B cell (primary cell): ENCODE data around the gene BPIFB2. TPM values are rescaled to one million over a fixed set of nuclear protein-coding genes. Genes with fewer than 3 reads are reported as not detected.

Experiments
- ATAC-seq: fragments of 200-7000 bp; cut with Tn5 transposase; one replicate; pipeline ENCODE4 v1.10.0; 2021; ENCODE audit warnings: low read depth, mild to moderate bottlenecking, moderate number of reproducible peaks, moderate library complexity
- CTCF ChIA-PET: fragments of 350-600 bp; sonication (Branson Sonifier 250); formaldehyde crosslinking; loops from one replicate; lab custom pipeline; 2021; ENCODE audit warnings: antibody characterized with exemption, inconsistent platforms; lab: Charles Lee
- POLR2A ChIA-PET: fragments of 350-600 bp; sonication (Branson Sonifier 250); formaldehyde crosslinking; loops from one replicate; lab custom pipeline; 2021; ENCODE audit warnings: antibody characterized with exemption; lab: Charles Lee
- DNase-seq: peaks from one replicate; pipeline ENCODE4 v3.0.0; 2013
- H2AFZ ChIP-seq: 2 replicates; pipeline ENCODE4 v1.6.1; 2012; ENCODE audit warnings: mild to moderate bottlenecking, low read depth, low read length; ENCODE audit not compliant: insufficient read depth, poor library complexity, severe bottlenecking
- H3K27ac ChIP-seq, 2 donors: 1 replicate in 1 of 2; 2 replicates in 1 of 2; pipeline ENCODE4 v1.5.1; 2012 to 2013; ENCODE audit warnings: low read length in 2 of 2, mild to moderate bottlenecking in 2 of 2, moderate library complexity in 1 of 2
- H3K27me3 ChIP-seq, 4 experiments: fragments of 200-600 bp in 1 of 4; sonication (generic) in 1 of 4; replicated peaks in 1 of 4; 1 replicate in 2 of 4; 2 replicates in 2 of 4; pipeline versions ENCODE4 v1.6.1 to v1.7.0; 2013 to 2016; ENCODE audit warnings: low read length in 3 of 4, mild to moderate bottlenecking in 2 of 4, mixed read lengths in 1 of 4, moderate library complexity in 1 of 4; ENCODE audit not compliant: insufficient read depth in 4 of 4, control insufficient read depth in 3 of 4; ENCODE audit errors: control extremely low read depth in 1 of 4
- H3K36me3 ChIP-seq, 2 experiments: replicated peaks in 1 of 2; 1 replicate in 1 of 2; 2 replicates in 1 of 2; pipeline versions ENCODE4 v1.6.1 to v1.7.1; 2013; ENCODE audit warnings: low read length in 1 of 2; ENCODE audit not compliant: insufficient read depth in 2 of 2, control insufficient read depth in 1 of 2; ENCODE audit errors: control extremely low read depth in 1 of 2, extremely low read depth in 1 of 2
- H3K4me1 ChIP-seq, 2 donors: fragments of 200-600 bp in 1 of 2; sonication (generic) in 1 of 2; 1 replicate in 1 of 2; 2 replicates in 1 of 2; pipeline versions ENCODE4 v1.5.1 to v1.6.1; 2013 to 2017; ENCODE audit warnings: low read length in 2 of 2; ENCODE audit not compliant: control insufficient read depth in 2 of 2, insufficient read depth in 2 of 2
- H3K4me2 ChIP-seq: replicated peaks from 2 replicates; pipeline ENCODE3; 2012; ENCODE audit warnings: mild to moderate bottlenecking, low read depth, low read length; ENCODE audit not compliant: poor library complexity, severe bottlenecking
- H3K4me3 ChIP-seq, 5 experiments: fragments of 200-600 bp in 1 of 5; sonication (generic) in 1 of 5; 1 replicate in 3 of 5; 2 replicates in 2 of 5; pipeline versions ENCODE4 v1.5.1 to v1.7.0; 2011 to 2016; ENCODE audit warnings: low read length in 4 of 5, mild to moderate bottlenecking in 4 of 5, low read depth in 2 of 5, control low read depth in 1 of 5, moderate library complexity in 1 of 5; ENCODE audit not compliant: insufficient read depth in 1 of 5; ENCODE audit errors: control extremely low read depth in 1 of 5, extremely low read depth in 1 of 5
- H3K79me2 ChIP-seq: fragments of 200-600 bp; sonication (generic); one replicate; pipeline ENCODE4 v1.6.0; 2016; ENCODE audit warnings: low read length; ENCODE audit not compliant: control insufficient read depth, insufficient read depth
- H3K9ac ChIP-seq: fragments of 200-600 bp; sonication (generic); 2 replicates; pipeline ENCODE4 v1.6.1; 2017; ENCODE audit warnings: mild to moderate bottlenecking, low read length, moderate library complexity
- H3K9me3 ChIP-seq, 3 donors: one replicate each; pipeline versions ENCODE4 v1.6.1 to v1.7.1; 2013; ENCODE audit warnings: low read length in 2 of 3; ENCODE audit not compliant: control insufficient read depth in 2 of 3, insufficient read depth in 1 of 3; ENCODE audit errors: control extremely low read depth in 1 of 3
- H4K20me1 ChIP-seq: 2 replicates; pipeline ENCODE4 v1.6.0; 2012; ENCODE audit warnings: mild to moderate bottlenecking, low read length; ENCODE audit not compliant: insufficient read depth, control insufficient read depth, poor library complexity, severe bottlenecking
- H3K27ac Mint-ChIP-seq: one replicate; pipeline ENCODE4 v1.8.0; 2021; ENCODE audit warnings: mixed read lengths
- H3K27me3 Mint-ChIP-seq: one replicate; pipeline ENCODE4 v1.8.0; 2021; ENCODE audit warnings: mixed read lengths
- H3K4me1 Mint-ChIP-seq: one replicate; pipeline ENCODE4 v1.8.0; 2021; ENCODE audit warnings: mixed read lengths
- H3K4me3 Mint-ChIP-seq: one replicate; pipeline ENCODE4 v1.8.0; 2021; ENCODE audit warnings: mixed read lengths
- H3K9me3 Mint-ChIP-seq: one replicate; pipeline ENCODE4 v1.8.0; 2022; ENCODE audit warnings: mixed read lengths; ENCODE audit not compliant: insufficient read depth
- EZH2 ChIP-seq: IDR thresholded peaks from 2 replicates; pipeline ENCODE4 v1.6.1; 2012; ENCODE audit warnings: borderline replicate concordance, low read depth, mild to moderate bottlenecking, moderate library complexity, low read length; ENCODE audit not compliant: insufficient read depth, poor library complexity, severe bottlenecking
- WGBS: methylation state at CpG from one replicate; pipeline ENCODE4 v1.1.5; 2013; ENCODE audit warnings: missing lambda C conversion rate; ENCODE audit not compliant: insufficient coverage; 5-methylcytosine and 5-hydroxymethylcytosine counted together
- intact Hi-C: fragments of 100-400 bp; cut with micrococcal nuclease; formaldehyde crosslinking; loops from one replicate; pipeline ENCODE4 v1.10.0; 2022
- polyA plus RNA-seq: library from polyadenylated mRNA; depleted of rRNA; stranded (reverse); fragments of >200 nt; gene quantifications from 2 replicates; pipeline ENCODE4 v1.2.3, GENCODE V29; 2012
- total RNA-seq, 2 donors: library from RNA; stranded (reverse); fragments of 120-200 nt in 1 of 2; gene quantifications; 1 replicate in 1 of 2; 2 replicates in 1 of 2; pipeline versions ENCODE4 v1.2.3 to v1.2.4, GENCODE V29; 2013 to 2022
- TF ChIP-seq, protein P1 (sequence below): fragments of 200-600 bp; IDR thresholded peaks from one replicate; pipeline ENCODE4 v1.8.0; 2022; ENCODE audit warnings: antibody characterized with exemption, mild to moderate bottlenecking

BPIFB2 gene
- total and polyA plus RNA-seq, 2 donors (not counting 1 experiment from before 2014, with no cell fraction given) = not detected

DNA sequence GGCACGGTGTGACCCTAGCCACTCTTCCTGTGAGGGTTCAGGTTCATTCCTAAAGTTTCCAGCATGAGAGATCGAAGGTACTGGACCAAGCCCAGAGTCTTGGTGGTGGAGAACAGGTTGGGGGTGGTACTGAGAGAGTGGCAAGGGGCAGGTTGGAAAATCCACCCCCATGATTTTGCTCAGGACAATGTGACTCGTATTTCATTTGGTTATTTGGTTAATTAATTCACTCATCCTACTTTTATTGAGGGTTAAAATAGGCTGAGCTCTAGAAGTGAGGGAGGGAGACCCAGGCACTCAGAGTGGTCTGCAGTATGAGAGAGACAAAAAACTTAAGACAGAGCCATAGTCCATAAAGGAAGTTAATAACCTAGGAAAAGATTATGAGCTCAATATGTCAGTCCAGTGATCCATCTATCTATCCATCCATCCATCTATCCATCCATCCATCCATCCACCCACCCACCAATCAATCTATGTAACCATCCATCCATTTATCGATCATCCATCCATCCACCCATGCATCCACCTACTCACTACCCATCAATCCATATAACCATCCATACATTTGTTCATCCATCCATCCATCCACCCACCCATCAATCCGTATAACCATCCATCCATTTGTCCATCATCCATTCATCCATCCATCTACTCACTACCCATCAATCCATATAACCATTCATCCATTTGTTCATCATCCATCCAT is 17.3 kb downstream of the BPIFB2 start:
- TF ChIP-seq, protein P1, sequence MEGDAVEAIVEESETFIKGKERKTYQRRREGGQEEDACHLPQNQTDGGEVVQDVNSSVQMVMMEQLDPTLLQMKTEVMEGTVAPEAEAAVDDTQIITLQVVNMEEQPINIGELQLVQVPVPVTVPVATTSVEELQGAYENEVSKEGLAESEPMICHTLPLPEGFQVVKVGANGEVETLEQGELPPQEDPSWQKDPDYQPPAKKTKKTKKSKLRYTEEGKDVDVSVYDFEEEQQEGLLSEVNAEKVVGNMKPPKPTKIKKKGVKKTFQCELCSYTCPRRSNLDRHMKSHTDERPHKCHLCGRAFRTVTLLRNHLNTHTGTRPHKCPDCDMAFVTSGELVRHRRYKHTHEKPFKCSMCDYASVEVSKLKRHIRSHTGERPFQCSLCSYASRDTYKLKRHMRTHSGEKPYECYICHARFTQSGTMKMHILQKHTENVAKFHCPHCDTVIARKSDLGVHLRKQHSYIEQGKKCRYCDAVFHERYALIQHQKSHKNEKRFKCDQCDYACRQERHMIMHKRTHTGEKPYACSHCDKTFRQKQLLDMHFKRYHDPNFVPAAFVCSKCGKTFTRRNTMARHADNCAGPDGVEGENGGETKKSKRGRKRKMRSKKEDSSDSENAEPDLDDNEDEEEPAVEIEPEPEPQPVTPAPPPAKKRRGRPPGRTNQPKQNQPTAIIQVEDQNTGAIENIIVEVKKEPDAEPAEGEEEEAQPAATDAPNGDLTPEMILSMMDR = no peak
- TF ChIP-seq EZH2 = no peak

DNA sequence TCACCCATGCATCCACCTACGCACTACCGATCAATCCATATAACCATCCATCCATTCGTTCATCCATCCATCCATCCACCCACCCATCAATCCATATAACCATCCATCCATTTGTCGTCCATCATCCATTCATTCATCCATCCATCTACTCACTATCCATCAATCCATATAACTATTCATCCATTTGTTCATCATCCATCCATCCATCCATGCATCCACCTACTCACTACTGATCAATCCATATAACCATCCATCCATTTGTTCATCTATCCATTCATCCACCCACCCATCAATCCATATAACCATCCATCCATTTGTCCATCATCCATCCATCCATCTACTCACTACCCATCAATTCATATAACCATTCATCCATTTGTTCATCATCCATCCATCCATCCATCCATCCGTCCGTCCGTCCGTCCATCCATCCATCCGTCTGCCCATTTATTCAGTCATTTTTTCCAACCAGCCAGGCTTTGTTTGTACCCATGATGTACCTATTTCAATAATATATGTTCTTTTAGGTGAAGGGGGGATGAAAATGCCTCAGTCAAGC is 17.9 kb downstream of the BPIFB2 start:
- ChIA-PET CTCF (no interaction called here), POLR2A (no interaction called here)
- DNase-seq = no peak
- Histone ChIP-seq H3K79me2 (no peaks in the 10 kb centered on the region), H3K4me3 (no peak overlapping the region), H3K4me1 (no peaks in the 10 kb centered on the region), H3K36me3 (no peaks in the 10 kb centered on the region), H3K27me3 (peaks cover 0 to 3% (median 0%) of the 10 kb centered on the region in 4 experiments), H3K27ac (no peak overlapping the region), H3K9ac (no peak overlapping the region), H4K20me1 (no peaks in the 10 kb centered on the region), H2AFZ (no peak overlapping the region), H3K4me2 (no peak overlapping the region), H3K9me3 (no peaks in the 10 kb centered on the region)
- H3K27me3 Mint-ChIP-seq = no peaks in the 10 kb centered on the region
- H3K4me1 Mint-ChIP-seq = no peaks in the 10 kb centered on the region
- intact Hi-C loops = no loop called here
- TF ChIP-seq EZH2 = no peak
- TF ChIP-seq, protein P1 = no peak
- ATAC-seq = no peak
- H3K27ac Mint-ChIP-seq = no peak overlapping the region
- H3K4me3 Mint-ChIP-seq = no peak overlapping the region
- WGBS = 77% methylated on average over 4 of the region's 9 CpGs
- H3K9me3 Mint-ChIP-seq = no peaks in the 10 kb centered on the region

More for the DNA sequence above, 17.3 kb downstream of the BPIFB2 start:
- Mint-ChIP-seq H3K9me3 (no peaks in the 10 kb centered on the region), H3K27ac (no peak overlapping the region), H3K27me3 (no peaks in the 10 kb centered on the region), H3K4me3 (no peak overlapping the region), H3K4me1 (no peaks in the 10 kb centered on the region)
- ChIA-PET POLR2A (no interaction called here), CTCF (no interaction called here)
- DNase-seq = no peak
- Histone ChIP-seq H3K36me3 (no peaks in the 10 kb centered on the region), H3K4me3 (no peak overlapping the region), H3K79me2 (no peaks in the 10 kb centered on the region), H4K20me1 (no peaks in the 10 kb centered on the region), H3K27ac (no peak overlapping the region), H2AFZ (no peak overlapping the region), H3K9ac (no peak overlapping the region), H3K9me3 (peaks cover 0 to 2% (median 0%) of the 10 kb centered on the region in 3 donors), H3K4me2 (no peak overlapping the region), H3K27me3 (peaks cover 0 to 3% (median 0%) of the 10 kb centered on the region in 4 experiments), H3K4me1 (no peaks in the 10 kb centered on the region)
- 93% methylated on average over 3 of the region's 5 CpGs for WGBS
- intact Hi-C loops = no loop called here
- no peak for ATAC-seq
